GM06990 (cell line): ENCODE data around the gene RPS27.

Experiments
- DNase-seq: peaks from one replicate; pipeline ENCODE4 v3.0.0-alpha.2; 2011; ENCODE audit not compliant: insufficient read length; ENCODE audit errors: extremely low read depth
- H3K27me3 ChIP-seq: replicated peaks from 2 replicates; pipeline ENCODE4 v1.6.0; 2011; ENCODE audit warnings: low read length; ENCODE audit not compliant: control insufficient read depth, insufficient read depth
- H3K36me3 ChIP-seq: 2 replicates; pipeline ENCODE4 v1.5.1; 2011; ENCODE audit warnings: low read length; ENCODE audit not compliant: control insufficient read depth, insufficient read depth
- H3K4me3 ChIP-seq: replicated peaks from 2 replicates; pipeline ENCODE4 v1.5.1; 2011; ENCODE audit warnings: low read depth, mild to moderate bottlenecking, control low read depth, low read length
- TF ChIP-seq, protein P1 (sequence below): IDR thresholded peaks from 2 replicates; pipeline ENCODE4 v1.5.1; 2011; ENCODE audit warnings: low read length, control low read depth, mild to moderate bottlenecking, inconsistent platforms; ENCODE audit not compliant: insufficient read depth, poor library complexity, severe bottlenecking

Gene RPS27

GRCh38 chr1:153953859-153954365 is 36.6 kb upstream of the RPS27 start:
- Histone ChIP-seq H3K4me3 (no peak overlapping the region), H3K27me3 (no peaks in the 10 kb centered on the region), H3K36me3 (peaks cover 35% of the 10 kb centered on the region)
- TF ChIP-seq, protein P1, sequence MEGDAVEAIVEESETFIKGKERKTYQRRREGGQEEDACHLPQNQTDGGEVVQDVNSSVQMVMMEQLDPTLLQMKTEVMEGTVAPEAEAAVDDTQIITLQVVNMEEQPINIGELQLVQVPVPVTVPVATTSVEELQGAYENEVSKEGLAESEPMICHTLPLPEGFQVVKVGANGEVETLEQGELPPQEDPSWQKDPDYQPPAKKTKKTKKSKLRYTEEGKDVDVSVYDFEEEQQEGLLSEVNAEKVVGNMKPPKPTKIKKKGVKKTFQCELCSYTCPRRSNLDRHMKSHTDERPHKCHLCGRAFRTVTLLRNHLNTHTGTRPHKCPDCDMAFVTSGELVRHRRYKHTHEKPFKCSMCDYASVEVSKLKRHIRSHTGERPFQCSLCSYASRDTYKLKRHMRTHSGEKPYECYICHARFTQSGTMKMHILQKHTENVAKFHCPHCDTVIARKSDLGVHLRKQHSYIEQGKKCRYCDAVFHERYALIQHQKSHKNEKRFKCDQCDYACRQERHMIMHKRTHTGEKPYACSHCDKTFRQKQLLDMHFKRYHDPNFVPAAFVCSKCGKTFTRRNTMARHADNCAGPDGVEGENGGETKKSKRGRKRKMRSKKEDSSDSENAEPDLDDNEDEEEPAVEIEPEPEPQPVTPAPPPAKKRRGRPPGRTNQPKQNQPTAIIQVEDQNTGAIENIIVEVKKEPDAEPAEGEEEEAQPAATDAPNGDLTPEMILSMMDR = no peak
- no peak for DNase-seq

GRCh38 chr1:153954826-153955225 is 35.7 kb upstream of the RPS27 start:
- H3K4me3 ChIP-seq = no peak overlapping the region
- TF ChIP-seq, protein P1 = no peak
- peaks cover 33% of the 10 kb centered on the region for H3K36me3 ChIP-seq
- H3K27me3 ChIP-seq = no peaks in the 10 kb centered on the region
- no peak for DNase-seq

- Histone ChIP-seq H3K27me3 (no peaks in the 10 kb centered on the region), H3K36me3 (peaks cover 27% of the 10 kb centered on the region), H3K4me3 (peak overlapping the region; percentile 99)
- no peak for DNase-seq
- TF ChIP-seq, protein P1 = no peak
Observed at GRCh38 chr1:153956997-153957715, 33.4 kb upstream of the RPS27 start.

- Histone ChIP-seq H3K36me3 (peaks cover 24% of the 10 kb centered on the region), H3K27me3 (no peaks in the 10 kb centered on the region), H3K4me3 (peak overlapping the region; percentile 99)
- TF ChIP-seq, protein P1 = no peak
- DNase-seq = no peak
Observed at GRCh38 chr1:153957744-153958110, 32.8 kb upstream of the RPS27 start.

DNA sequence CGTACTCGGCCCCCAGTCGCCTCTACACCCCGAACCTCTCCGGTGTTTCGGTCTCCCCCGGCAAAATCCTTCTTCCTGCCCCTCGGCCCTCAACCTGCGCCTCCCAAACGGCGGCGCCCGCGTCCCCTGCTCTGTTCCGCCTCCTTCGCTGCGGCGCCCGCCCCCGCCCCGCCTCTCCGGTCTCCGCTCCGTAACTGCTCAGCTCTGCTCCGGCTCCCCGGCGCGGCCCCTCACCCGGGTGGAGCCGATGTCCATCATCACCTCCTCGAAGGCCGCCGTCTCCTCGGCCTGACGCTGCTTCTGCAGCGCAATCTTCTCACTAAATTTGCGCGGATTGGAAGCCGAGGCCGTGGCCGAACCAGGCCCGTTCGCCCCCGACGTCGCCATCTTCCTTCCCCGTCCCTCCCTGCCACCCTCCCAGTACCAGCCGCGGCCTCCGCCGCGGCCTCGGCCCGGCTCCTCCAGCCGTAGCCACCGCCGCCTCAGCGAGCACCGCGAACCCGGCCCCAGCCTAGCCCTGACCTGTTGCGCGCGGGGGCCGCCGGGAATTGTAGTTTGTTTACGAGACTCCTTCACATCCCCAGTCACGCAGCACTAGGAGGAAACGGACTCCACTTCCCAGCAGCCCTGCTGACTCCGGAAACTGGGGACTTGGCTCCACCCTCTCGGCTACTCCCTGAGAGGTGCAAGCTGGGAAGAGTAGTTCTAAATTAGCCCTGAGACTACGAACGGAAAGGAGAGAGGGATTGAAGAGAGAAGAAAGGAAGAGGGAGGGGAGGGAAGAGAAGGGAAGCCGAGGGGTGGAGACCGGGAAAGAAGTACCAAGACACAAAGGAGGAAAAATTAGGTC is 32.2 kb upstream of the RPS27 start, which contains the start of gene CRTC2:
TSS of gene CRTC2 (minus strand) at position 502 of the 850 bp plus-strand sequence. CDS start at position 387, 115 bp downstream.
- peak; percentile 90 for DNase-seq
- TF ChIP-seq, protein P1 = peak; percentile 11
- H3K36me3 ChIP-seq = peaks cover 21% of the 10 kb centered on the region
- H3K27me3 ChIP-seq = no peaks in the 10 kb centered on the region
- H3K4me3 ChIP-seq = peak within 1 kb of the TSS; percentile 99
